ENCODE results near the gene TENM3. TPM values are rescaled to one million over a fixed set of nuclear protein-coding genes. Genes with fewer than 3 reads are reported as not detected.

The TENM3 gene
- total RNA-seq, 2 experiments from 2014 or later: not detected

- Histone ChIP-seq H3K4me1 (ENCODE audit: insufficient read depth, low read length, poor library complexity, severe bottlenecking) (no peaks in the 10 kb centered on the region), H2AFZ (ENCODE audit: low read length) (no peak overlapping the region), H3K79me2 (ENCODE audit: insufficient read depth, low read depth, low read length) (no peaks in the 10 kb centered on the region), H3K4me2 (ENCODE audit: low read length) (no peak overlapping the region), H3K36me3 (ENCODE audit: insufficient read depth, low read length) (no peaks in the 10 kb centered on the region), H3K9me2 (ENCODE audit: insufficient read depth, low read length) (no peaks in the 10 kb centered on the region), H3K9me3 (ENCODE audit: low read length) (no peaks in the 10 kb centered on the region), H4K20me1 (ENCODE audit: insufficient read depth, low read length) (no peaks in the 10 kb centered on the region), H3K27ac (ENCODE audit: low read depth, low read length, poor library complexity, severe bottlenecking) (no peak overlapping the region), H3K4me3 (ENCODE audit: low read depth, low read length, poor library complexity, severe bottlenecking) (no peak overlapping the region)
- intact Hi-C loops (cut with micrococcal nuclease; ENCODE audit: unreplicated experiment): no loop called here
- ChIA-PET CTCF (ENCODE audit: unreplicated experiment) (no interaction called here), POLR2A (interaction anchor here (0.7 kb wide), 1 partner anchor 11 kb away, joined by 3 read pairs; no protein-coding TSS in a partner anchor)
- BruUV-seq (replicated peaks): no TSS peak
- no peak for TF ChIP-seq EZH2phosphoT487 (IDR thresholded peaks at IDR 0.05; ENCODE audit: borderline replicate concordance, low read depth, low read length)
- no peak for TF ChIP-seq CTCF (conservative IDR thresholded peaks at IDR 0.05; ENCODE audit: low read length)
- DNase-seq (ENCODE audit: low spot score): no peak
Measured at GRCh38 chr4:182394181-182394580, 151.0 kb downstream of the TENM3 start.

- H3K36me3 ChIP-seq (ENCODE audit: insufficient read depth, low read length): no peaks in the 10 kb centered on the region
- no peaks in the 10 kb centered on the region for H3K79me2 ChIP-seq (ENCODE audit: insufficient read depth, low read depth, low read length)
- no peak overlapping the region for H2AFZ ChIP-seq (ENCODE audit: low read length)
- TF ChIP-seq EZH2phosphoT487 (IDR thresholded peaks at IDR 0.05; ENCODE audit: borderline replicate concordance, low read depth, low read length) (no peak), CTCF (conservative IDR thresholded peaks at IDR 0.05; ENCODE audit: low read length) (no peak)
- H3K27ac ChIP-seq (ENCODE audit: low read depth, low read length, poor library complexity, severe bottlenecking): no peak overlapping the region
- no peaks in the 10 kb centered on the region for H3K9me3 ChIP-seq (ENCODE audit: low read length)
- no peaks in the 10 kb centered on the region for H3K9me2 ChIP-seq (ENCODE audit: insufficient read depth, low read length)
- ChIA-PET CTCF (ENCODE audit: unreplicated experiment) (no interaction called here), POLR2A (interaction anchor here (0.6 to 1.3 kb wide), 2 partner anchors 9 to 23 kb away, joined by 4 to 5 read pairs; no protein-coding TSS in a partner anchor)
- BruUV-seq (replicated peaks): no TSS peak
- intact Hi-C loops (cut with micrococcal nuclease; ENCODE audit: unreplicated experiment): no loop called here
- no peaks in the 10 kb centered on the region for H4K20me1 ChIP-seq (ENCODE audit: insufficient read depth, low read length)
- no peak for DNase-seq (ENCODE audit: low spot score)
- H3K4me3 ChIP-seq (ENCODE audit: low read depth, low read length, poor library complexity, severe bottlenecking): no peak overlapping the region
- H3K4me1 ChIP-seq (ENCODE audit: insufficient read depth, low read length, poor library complexity, severe bottlenecking): no peaks in the 10 kb centered on the region
- H3K4me2 ChIP-seq (ENCODE audit: low read length): no peak overlapping the region
Measured at GRCh38 chr4:182400081-182400480, 156.9 kb downstream of the TENM3 start.

GRCh38 chr4:182400790-182401189 lies 157.6 kb downstream of the TENM3 start:
- H3K9me3 ChIP-seq (ENCODE audit: low read length): no peaks in the 10 kb centered on the region
- no peaks in the 10 kb centered on the region for H3K9me2 ChIP-seq (ENCODE audit: insufficient read depth, low read length)
- H3K4me1 ChIP-seq (ENCODE audit: insufficient read depth, low read length, poor library complexity, severe bottlenecking): no peaks in the 10 kb centered on the region
- no peaks in the 10 kb centered on the region for H3K36me3 ChIP-seq (ENCODE audit: insufficient read depth, low read length)
- H3K27ac ChIP-seq (ENCODE audit: low read depth, low read length, poor library complexity, severe bottlenecking): no peak overlapping the region
- H3K4me2 ChIP-seq (ENCODE audit: low read length): no peak overlapping the region
- no peak for DNase-seq (ENCODE audit: low spot score)
- intact Hi-C loops (cut with micrococcal nuclease; ENCODE audit: unreplicated experiment): no loop called here
- no peak overlapping the region for H2AFZ ChIP-seq (ENCODE audit: low read length)
- no TSS peak for BruUV-seq (replicated peaks)
- H3K4me3 ChIP-seq (ENCODE audit: low read depth, low read length, poor library complexity, severe bottlenecking): no peak overlapping the region
- POLR2A ChIA-PET: interaction anchor here (0.6 to 1.3 kb wide), 2 partner anchors 10 to 22 kb away, joined by 4 to 5 read pairs; no protein-coding TSS in a partner anchor
- H3K79me2 ChIP-seq (ENCODE audit: insufficient read depth, low read depth, low read length): no peaks in the 10 kb centered on the region
- CTCF ChIA-PET (ENCODE audit: unreplicated experiment): no interaction called here
- H4K20me1 ChIP-seq (ENCODE audit: insufficient read depth, low read length): no peaks in the 10 kb centered on the region
- TF ChIP-seq EZH2phosphoT487 (IDR thresholded peaks at IDR 0.05; ENCODE audit: borderline replicate concordance, low read depth, low read length): no peak
- TF ChIP-seq CTCF (conservative IDR thresholded peaks at IDR 0.05; ENCODE audit: low read length): no peak

All from OCI-LY7 (cell line).